HCT116 (cell line): ENCODE measurements around the gene C18orf54. TPM values are rescaled to one million over a fixed set of nuclear protein-coding genes. Genes with fewer than 3 reads are reported as not detected.

Experiments
- ATAC-seq: fragments of 200-7000 bp; cut with Tn5 transposase; 2 replicates; pipeline ENCODE4 v1.9.1; 2020; ENCODE audit warnings: mild to moderate bottlenecking, moderate library complexity
- BruUV-seq: library from RNA; stranded (reverse); fragments of 400-500 nt; replicated peaks from 2 replicates; lab custom pipeline; 2021; lab: Mats Ljungman, UMichigan
- CTCF ChIA-PET: fragments of 300-600 bp; sonication (Branson Sonifier 250); formaldehyde crosslinking; loops from one replicate; lab custom pipeline; 2021; ENCODE audit warnings: antibody characterized with exemption; lab: Charles Lee
- POLR2A ChIA-PET: fragments of 300-600, 350-600 bp; sonication (Branson Sonifier 250); formaldehyde crosslinking; loops from one replicate; lab custom pipeline; 2021; ENCODE audit warnings: antibody characterized with exemption; lab: Charles Lee
- RAD21 ChIA-PET, 2 experiments: fragments of 300-600 bp; sonication (Branson Sonifier 250); formaldehyde crosslinking; loops; one replicate each; lab custom pipeline; 2023; ENCODE audit warnings: low total read pairs in 2 of 2; ENCODE audit not compliant: uncharacterized antibody in 2 of 2, unreplicated experiment in 2 of 2, low non-redundant PET in 1 of 2; lab: Charles Lee
- DNase-seq: peaks from one replicate; pipeline ENCODE4 v3.0.0-alpha.2; 2010; ENCODE audit warnings: low read depth, low spot score
- H2AFZ ChIP-seq: fragments of 200-600 bp; shearing (Covaris generic), sonication (generic); 2 replicates; pipeline ENCODE4 v1.6.1; 2017; ENCODE audit warnings: low read depth, mixed run types, mixed read lengths, antibody characterized with exemption, low read length; ENCODE audit not compliant: poor library complexity, severe bottlenecking
- H3K27ac ChIP-seq: 2 replicates; pipeline ENCODE4 v1.5.1; 2012; ENCODE audit warnings: low read depth, low read length
- H3K27me3 ChIP-seq: fragments of 200-600 bp; sonication (generic); 2 replicates; pipeline ENCODE4 v1.6.1; 2016; ENCODE audit warnings: mixed run types, low read length, mixed read lengths; ENCODE audit not compliant: insufficient read depth
- H3K36me3 ChIP-seq, 2 experiments: fragments of 200-500 bp in 1 of 2; fragments of 200-600 bp in 1 of 2; sonication (Bioruptor generic) in 1 of 2; sonication (generic) in 1 of 2; 2 replicates each; pipeline versions ENCODE4 v1.5.1 to v1.6.1; 2014 to 2016; ENCODE audit warnings: low read length in 2 of 2, inconsistent platforms in 1 of 2, mixed read lengths in 1 of 2, mixed run types in 1 of 2; ENCODE audit not compliant: insufficient read depth in 2 of 2, control insufficient read depth in 1 of 2
- H3K4me1 ChIP-seq, 2 experiments: fragments of 200-600 bp in 1 of 2; sonication (generic) in 1 of 2; 2 replicates each; pipeline versions ENCODE4 v1.5.1 to v1.6.1; 2012 to 2017; ENCODE audit warnings: low read length in 2 of 2, inconsistent platforms in 1 of 2, mild to moderate bottlenecking in 1 of 2, mixed read lengths in 1 of 2, mixed run types in 1 of 2, moderate library complexity in 1 of 2; ENCODE audit not compliant: insufficient read depth in 2 of 2, control insufficient read depth in 1 of 2
- H3K4me2 ChIP-seq: fragments of 200-600 bp; sonication (generic); 2 replicates; pipeline ENCODE4 v1.6.1; 2017; ENCODE audit warnings: mixed run types, low read length, mixed read lengths
- H3K4me3 ChIP-seq, 2 experiments: fragments of 200-600 bp in 1 of 2; sonication (generic) in 1 of 2; replicated peaks in 1 of 2; 2 replicates each; pipeline ENCODE4 v1.5.1; 2011 to 2016; ENCODE audit warnings: low read length in 2 of 2, control low read depth in 1 of 2, low read depth in 1 of 2, mild to moderate bottlenecking in 1 of 2, mixed read lengths in 1 of 2, mixed run types in 1 of 2
- H3K79me2 ChIP-seq: fragments of 200-600 bp; sonication (generic); 2 replicates; pipeline ENCODE4 v1.6.1; 2017; ENCODE audit warnings: mild to moderate bottlenecking, mixed run types, low read length, moderate library complexity, mixed read lengths; ENCODE audit not compliant: insufficient read depth
- H3K9ac ChIP-seq: fragments of 200-600 bp; sonication (generic); 2 replicates; pipeline ENCODE4 v1.6.1; 2016; ENCODE audit warnings: low read length, mixed read lengths
- H3K9me2 ChIP-seq: fragments of 200-600 bp; sonication (generic), shearing (Covaris generic); 2 replicates; pipeline ENCODE4 v1.6.1; 2017; ENCODE audit warnings: mixed run types, mild to moderate bottlenecking, moderate library complexity; ENCODE audit not compliant: insufficient read depth
- H3K9me3 ChIP-seq, 2 experiments: fragments of 200-500 bp in 1 of 2; fragments of 200-600 bp in 1 of 2; sonication (Bioruptor generic) in 1 of 2; sonication (generic) in 1 of 2; 2 replicates each; pipeline ENCODE4 v1.6.1; 2014 to 2017; ENCODE audit warnings: low read length in 2 of 2, mixed read lengths in 2 of 2, inconsistent platforms in 1 of 2, low read depth in 1 of 2, mild to moderate bottlenecking in 1 of 2, mixed run types in 1 of 2, moderate library complexity in 1 of 2; ENCODE audit not compliant: control insufficient read depth in 1 of 2, insufficient read depth in 1 of 2
- H4K20me1 ChIP-seq: fragments of 200-600 bp; sonication (generic), shearing (Covaris generic); 2 replicates; pipeline ENCODE4 v1.6.1; 2017; ENCODE audit warnings: mixed run types, mild to moderate bottlenecking, moderate library complexity; ENCODE audit not compliant: insufficient read depth
- EGR1 ChIP-seq: IDR thresholded peaks from 2 replicates; pipeline ENCODE4 v1.6.1; 2012; ENCODE audit warnings: low read depth
- EZH2phosphoT487 ChIP-seq: fragments of 200-600 bp; IDR thresholded peaks from 2 replicates; pipeline ENCODE4 v1.6.1; 2018; ENCODE audit warnings: antibody characterized with exemption, borderline replicate concordance
- FOSL1 ChIP-seq: IDR thresholded peaks from 2 replicates; pipeline ENCODE4 v1.6.1; 2012; ENCODE audit warnings: low read depth
- JUND ChIP-seq: IDR thresholded peaks from 2 replicates; pipeline ENCODE4 v1.6.1; 2012
- POLR2A ChIP-seq: IDR thresholded peaks from 2 replicates; pipeline ENCODE4 v1.7.0; 2011; ENCODE audit warnings: borderline replicate concordance; ENCODE audit not compliant: insufficient read depth, insufficient read length; ENCODE audit errors: extremely low read depth
- POLR2AphosphoS5 ChIP-seq: IDR thresholded peaks from 2 replicates; pipeline ENCODE4 v1.6.1; 2011; ENCODE audit warnings: mild to moderate bottlenecking, low read depth, low read length, moderate library complexity
- RAD21 ChIP-seq: IDR thresholded peaks from 2 replicates; pipeline ENCODE4 v1.6.1; 2012; ENCODE audit warnings: low read depth, mild to moderate bottlenecking
- SRF ChIP-seq: IDR thresholded peaks from 2 replicates; pipeline ENCODE4 v1.6.1; 2012; ENCODE audit warnings: low read depth
- YY1 ChIP-seq: IDR thresholded peaks from 2 replicates; pipeline ENCODE4 v1.6.1; 2011; ENCODE audit warnings: low read length, low read depth, moderate library complexity, mild to moderate bottlenecking; ENCODE audit not compliant: insufficient replicate concordance; ENCODE audit errors: extremely low read depth
- intact Hi-C: fragments of 100-400 bp; cut with micrococcal nuclease; formaldehyde crosslinking; loops from 2 replicates; pipeline ENCODE4 v1.10.0; 2022
- total RNA-seq: library from RNA; stranded (reverse); gene quantifications from one replicate; pipeline ENCODE4 v1.2.1, GENCODE V29; 2021; ENCODE audit not compliant: unreplicated experiment
- TF ChIP-seq, protein P1 (sequence below): IDR thresholded peaks from 2 replicates; pipeline ENCODE4 v1.6.1; 2012
- TF ChIP-seq, protein P2 (sequence below): IDR thresholded peaks from 2 replicates; pipeline ENCODE4 v1.6.1; 2011; ENCODE audit warnings: mild to moderate bottlenecking, low read length, moderate library complexity; ENCODE audit not compliant: insufficient replicate concordance; ENCODE audit errors: extremely low read depth
- TF ChIP-seq, protein P3 (sequence below): IDR thresholded peaks from 2 replicates; pipeline ENCODE4 v1.6.1; 2012
- TF ChIP-seq, protein P4 (sequence below), 3 experiments: fragments of 200-600 bp in 1 of 3; sonication (generic) in 1 of 3; IDR thresholded peaks in 2 of 3; conservative IDR thresholded peaks in 1 of 3; 2 replicates each; pipeline ENCODE4 v1.5.1; 2012 to 2017; ENCODE audit warnings: low read depth in 2 of 3, low read length in 2 of 3, antibody characterized with exemption in 1 of 3, borderline replicate concordance in 1 of 3, control low read depth in 1 of 3, mild to moderate bottlenecking in 1 of 3, mixed read lengths in 1 of 3, mixed run types in 1 of 3, moderate library complexity in 1 of 3; ENCODE audit not compliant: insufficient read depth in 1 of 3

Gene C18orf54
- total RNA-seq, 1 experiment from 2014 or later = 10.0 TPM

DNA sequence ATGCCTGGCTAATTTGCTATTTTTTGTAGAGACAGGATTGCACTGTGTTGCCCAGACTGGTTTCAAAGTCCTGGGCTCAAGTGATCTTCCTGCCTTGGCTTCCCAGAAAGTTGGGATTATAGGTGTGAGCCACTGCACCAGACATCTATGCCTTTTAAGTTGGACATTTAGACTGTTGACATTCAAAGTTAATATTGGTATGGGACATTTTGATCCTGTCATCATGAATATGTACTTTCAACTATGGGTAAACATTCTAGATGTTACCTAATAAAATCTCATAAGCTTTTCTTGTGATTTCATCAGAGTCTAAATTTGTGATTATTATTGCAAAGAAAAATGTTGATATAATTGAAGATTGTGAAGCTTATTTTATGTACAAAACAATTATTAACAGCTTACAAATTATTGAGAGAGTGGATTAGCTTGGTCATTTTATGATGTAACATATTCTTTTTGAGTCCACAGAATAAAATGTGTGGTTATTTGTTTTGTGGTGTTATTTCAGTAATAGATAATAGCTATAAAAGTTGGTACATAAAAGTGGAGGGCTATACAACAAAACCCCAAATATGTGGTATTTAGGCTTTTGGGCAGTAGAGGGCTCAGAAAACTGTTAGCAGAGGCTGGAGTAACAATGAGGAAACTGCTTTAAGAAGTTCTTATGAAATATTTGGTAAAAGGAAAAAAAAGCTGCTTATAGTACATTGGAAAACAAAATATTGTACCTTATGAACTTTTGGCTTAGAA lies 41.5 kb upstream of the C18orf54 start:
- TF ChIP-seq FOSL1 (no peak), EGR1 (no peak), JUND (no peak), YY1 (no peak), POLR2A (no peak), RAD21 (no peak), POLR2AphosphoS5 (no peak), EZH2phosphoT487 (no peak), SRF (no peak)
- TF ChIP-seq, protein P1, sequence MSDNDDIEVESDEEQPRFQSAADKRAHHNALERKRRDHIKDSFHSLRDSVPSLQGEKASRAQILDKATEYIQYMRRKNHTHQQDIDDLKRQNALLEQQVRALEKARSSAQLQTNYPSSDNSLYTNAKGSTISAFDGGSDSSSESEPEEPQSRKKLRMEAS = no peak
- TF ChIP-seq, protein P2, sequence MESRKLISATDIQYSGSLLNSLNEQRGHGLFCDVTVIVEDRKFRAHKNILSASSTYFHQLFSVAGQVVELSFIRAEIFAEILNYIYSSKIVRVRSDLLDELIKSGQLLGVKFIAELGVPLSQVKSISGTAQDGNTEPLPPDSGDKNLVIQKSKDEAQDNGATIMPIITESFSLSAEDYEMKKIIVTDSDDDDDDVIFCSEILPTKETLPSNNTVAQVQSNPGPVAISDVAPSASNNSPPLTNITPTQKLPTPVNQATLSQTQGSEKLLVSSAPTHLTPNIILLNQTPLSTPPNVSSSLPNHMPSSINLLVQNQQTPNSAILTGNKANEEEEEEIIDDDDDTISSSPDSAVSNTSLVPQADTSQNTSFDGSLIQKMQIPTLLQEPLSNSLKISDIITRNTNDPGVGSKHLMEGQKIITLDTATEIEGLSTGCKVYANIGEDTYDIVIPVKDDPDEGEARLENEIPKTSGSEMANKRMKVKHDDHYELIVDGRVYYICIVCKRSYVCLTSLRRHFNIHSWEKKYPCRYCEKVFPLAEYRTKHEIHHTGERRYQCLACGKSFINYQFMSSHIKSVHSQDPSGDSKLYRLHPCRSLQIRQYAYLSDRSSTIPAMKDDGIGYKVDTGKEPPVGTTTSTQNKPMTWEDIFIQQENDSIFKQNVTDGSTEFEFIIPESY = no peak
- TF ChIP-seq, protein P3, sequence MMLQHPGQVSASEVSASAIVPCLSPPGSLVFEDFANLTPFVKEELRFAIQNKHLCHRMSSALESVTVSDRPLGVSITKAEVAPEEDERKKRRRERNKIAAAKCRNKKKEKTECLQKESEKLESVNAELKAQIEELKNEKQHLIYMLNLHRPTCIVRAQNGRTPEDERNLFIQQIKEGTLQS = no peak
- TF ChIP-seq, protein P4, sequence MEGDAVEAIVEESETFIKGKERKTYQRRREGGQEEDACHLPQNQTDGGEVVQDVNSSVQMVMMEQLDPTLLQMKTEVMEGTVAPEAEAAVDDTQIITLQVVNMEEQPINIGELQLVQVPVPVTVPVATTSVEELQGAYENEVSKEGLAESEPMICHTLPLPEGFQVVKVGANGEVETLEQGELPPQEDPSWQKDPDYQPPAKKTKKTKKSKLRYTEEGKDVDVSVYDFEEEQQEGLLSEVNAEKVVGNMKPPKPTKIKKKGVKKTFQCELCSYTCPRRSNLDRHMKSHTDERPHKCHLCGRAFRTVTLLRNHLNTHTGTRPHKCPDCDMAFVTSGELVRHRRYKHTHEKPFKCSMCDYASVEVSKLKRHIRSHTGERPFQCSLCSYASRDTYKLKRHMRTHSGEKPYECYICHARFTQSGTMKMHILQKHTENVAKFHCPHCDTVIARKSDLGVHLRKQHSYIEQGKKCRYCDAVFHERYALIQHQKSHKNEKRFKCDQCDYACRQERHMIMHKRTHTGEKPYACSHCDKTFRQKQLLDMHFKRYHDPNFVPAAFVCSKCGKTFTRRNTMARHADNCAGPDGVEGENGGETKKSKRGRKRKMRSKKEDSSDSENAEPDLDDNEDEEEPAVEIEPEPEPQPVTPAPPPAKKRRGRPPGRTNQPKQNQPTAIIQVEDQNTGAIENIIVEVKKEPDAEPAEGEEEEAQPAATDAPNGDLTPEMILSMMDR (IDR thresholded peaks at IDR 0.05 in 2 of 3, conservative IDR thresholded peaks at IDR 0.05 in 1 of 3; ENCODE audit: borderline replicate concordance in 1 of 3, insufficient read depth in 1 of 3, low read depth in 2 of 3, low read length in 2 of 3) = no peak
- Histone ChIP-seq H3K27me3 (no peaks in the 10 kb centered on the region), H3K9me3 (no peaks in the 10 kb centered on the region), H3K36me3 (no peaks in the 10 kb centered on the region), H3K79me2 (no peaks in the 10 kb centered on the region), H3K27ac (no peak overlapping the region), H3K9ac (no peak overlapping the region), H3K4me3 (no peak overlapping the region), H2AFZ (no peak overlapping the region), H4K20me1 (no peaks in the 10 kb centered on the region), H3K4me2 (no peak overlapping the region), H3K9me2 (no peaks in the 10 kb centered on the region), H3K4me1 (no peaks in the 10 kb centered on the region)
- DNase-seq (no peak), ATAC-seq (no peak)
- ChIA-PET RAD21 (no interaction called here), CTCF (no interaction called here), POLR2A (no interaction called here)
- no TSS peak for BruUV-seq
- intact Hi-C loops = no loop called here
